NCI-H69 (cell line): Measurements from ENCODE around the gene PALLD.

Experiments used
- DNase-seq: peaks from one replicate; lab custom pipeline; 2025; lab: John Stamatoyannopoulos, UW

Gene PALLD

DNA sequence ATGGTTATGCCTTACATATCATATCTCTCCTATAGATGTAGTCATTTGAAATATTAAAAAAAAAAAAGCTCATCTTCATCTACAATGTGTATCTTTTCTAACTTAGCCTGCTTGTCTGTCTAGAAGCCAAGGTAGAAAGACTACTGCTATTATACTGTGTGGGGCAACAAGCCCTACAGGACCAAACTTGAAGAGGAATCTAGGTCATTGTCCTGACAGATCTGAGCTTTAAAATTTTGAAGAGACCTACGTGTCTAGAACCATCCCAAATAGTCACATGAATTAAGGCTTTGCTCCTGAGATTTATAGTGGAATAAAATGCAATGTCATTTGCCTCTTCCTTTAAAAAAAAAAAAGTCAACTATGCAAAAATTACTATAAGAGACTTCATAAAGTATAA, 95.8 kb downstream of the PALLD start:
- DNase-seq = no peak

DNA sequence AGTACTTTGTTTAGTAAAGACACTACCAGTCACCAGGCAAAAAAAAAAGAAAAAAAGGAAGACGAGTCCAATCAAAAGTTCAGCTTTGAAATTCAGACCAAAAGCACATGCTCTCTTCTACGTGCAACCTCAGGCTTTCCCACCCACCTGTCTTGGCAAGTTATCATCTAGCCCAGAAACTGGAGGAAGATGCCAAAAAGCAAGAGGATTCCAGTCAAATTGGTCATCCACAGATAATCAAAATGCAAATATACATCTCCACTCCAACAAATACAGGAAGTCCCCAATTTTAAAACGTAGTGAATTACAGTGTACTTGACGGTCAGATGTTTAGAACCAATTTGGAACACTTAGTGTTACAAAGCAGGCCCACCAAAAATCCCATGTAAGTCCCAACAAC, 96.5 kb downstream of the PALLD start:
- DNase-seq = peak; percentile 14

GRCh38 chr4:168594121-168594520, 97.3 kb downstream of the PALLD start:
- no peak for DNase-seq

GRCh38 chr4:168598191-168598590, 101.3 kb downstream of the PALLD start:
- DNase-seq = peak; percentile 15

GRCh38 chr4:168600796-168601583, 104.1 kb downstream of the PALLD start:
- no peak for DNase-seq

DNA sequence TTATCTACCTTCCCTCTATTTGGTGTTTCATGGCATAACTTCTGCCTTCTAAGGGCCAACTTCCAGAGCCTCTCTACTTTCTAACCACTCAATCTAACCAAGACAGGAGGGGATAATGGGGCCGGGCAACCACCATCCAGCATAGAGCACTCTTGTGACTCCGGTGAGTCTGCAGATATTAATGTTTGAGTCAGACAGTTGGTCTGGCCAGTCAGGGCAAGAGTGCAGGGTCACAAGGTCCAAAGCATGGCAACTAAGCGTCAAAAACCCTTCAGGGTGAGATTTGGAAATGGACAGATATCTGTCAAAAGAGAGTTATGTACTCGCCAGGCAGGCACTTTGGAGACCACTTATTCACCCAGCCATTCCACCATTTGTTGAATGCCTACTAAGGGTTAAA, 105.0 kb downstream of the PALLD start:
- DNase-seq = no peak

GRCh38 chr4:168604496-168605373, 107.9 kb downstream of the PALLD start:
- DNase-seq = peak; percentile 56

GRCh38 chr4:168605411-168605810, 108.6 kb downstream of the PALLD start:
- no peak for DNase-seq

DNA sequence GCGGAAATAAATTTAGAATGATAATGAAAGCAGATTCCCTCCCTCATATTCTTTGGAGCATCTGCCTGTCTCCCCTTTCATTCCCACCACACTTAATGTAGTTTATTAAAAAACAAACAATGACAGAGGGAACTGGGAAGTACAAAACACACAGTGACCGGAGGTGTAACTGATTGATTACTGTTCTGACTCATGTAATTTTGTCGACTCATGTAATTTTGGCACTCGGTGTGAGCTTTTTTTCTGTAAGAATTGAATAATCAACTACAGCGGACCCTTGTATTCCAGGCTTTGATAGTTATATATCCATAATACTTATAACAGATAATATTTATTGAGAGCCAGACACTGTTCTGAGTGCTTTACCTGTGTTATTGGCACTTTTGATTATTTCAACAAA, 110.4 kb downstream of the PALLD start:
- peak; percentile 44 for DNase-seq

DNA sequence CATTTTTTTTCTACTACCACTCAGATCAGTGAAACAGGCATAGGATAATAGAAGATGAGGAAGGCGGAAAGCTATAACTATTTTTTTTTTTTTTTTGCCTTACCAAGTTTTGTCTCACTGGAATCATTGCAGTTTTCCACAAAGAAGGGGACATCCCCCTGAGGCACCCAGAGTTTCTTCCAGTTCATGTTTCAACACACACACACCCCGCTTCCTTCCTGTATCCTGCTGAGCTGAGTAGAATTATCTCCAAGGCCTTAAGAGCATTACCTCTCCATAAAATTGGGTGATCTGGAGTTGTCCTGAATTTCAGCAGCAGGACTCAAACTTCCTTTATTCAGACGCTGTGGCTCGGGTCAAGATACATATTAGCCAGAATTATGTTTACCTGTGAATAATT, 111.9 kb downstream of the PALLD start:
- DNase-seq = no peak

DNA sequence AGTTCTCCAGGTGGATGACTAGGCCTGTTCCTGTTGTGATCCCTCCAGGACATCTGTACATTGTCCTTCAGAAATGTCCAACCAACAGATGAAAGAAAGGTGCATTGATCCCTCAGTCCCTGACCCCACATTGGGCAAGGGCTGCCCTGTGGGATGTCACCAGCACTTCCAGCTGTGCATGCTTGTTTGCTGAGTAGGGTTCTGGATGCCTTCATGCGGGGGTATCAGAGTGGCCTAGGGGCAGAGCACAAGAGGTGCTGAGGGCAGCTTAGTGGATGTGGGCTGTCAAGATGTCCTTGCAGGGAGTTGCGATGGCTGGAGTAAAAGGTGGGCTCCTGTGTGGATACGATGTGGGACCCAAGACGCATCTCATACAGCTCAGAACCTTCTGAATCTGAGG, 112.5 kb downstream of the PALLD start:
- no peak for DNase-seq

DNA sequence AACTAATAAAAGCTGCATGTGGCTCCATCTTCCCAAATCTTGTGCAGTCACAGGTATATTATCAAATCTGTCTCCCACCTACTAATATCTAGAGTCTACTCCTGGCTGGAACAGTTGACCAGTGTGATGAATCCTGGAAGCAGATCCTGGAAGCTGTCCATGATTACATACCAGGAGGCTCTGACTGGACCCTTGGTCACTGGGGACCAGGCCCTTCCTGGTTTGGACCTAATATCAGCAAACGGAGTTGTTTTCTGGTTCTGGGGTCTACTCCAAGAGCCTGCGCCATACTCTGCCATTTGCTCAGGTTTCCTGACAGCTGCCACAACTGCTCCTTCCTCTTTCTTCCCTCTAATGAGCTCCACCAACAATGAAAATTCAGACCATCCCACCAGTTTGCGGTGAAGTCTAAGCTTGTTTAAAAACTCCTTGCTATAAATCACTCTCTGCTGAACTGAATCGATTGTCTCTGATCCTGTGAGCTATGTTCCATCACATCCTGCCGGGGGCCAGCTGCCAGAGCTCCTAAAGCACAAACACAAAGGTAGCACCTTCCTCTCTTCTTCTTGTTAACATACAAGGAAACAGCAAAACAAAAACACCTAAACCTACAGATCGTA, 114.2 kb downstream of the PALLD start:
- no peak for DNase-seq

- DNase-seq = no peak
These were observed 115.7 kb downstream of the PALLD start for GRCh38 chr4:168612450-168613135.

DNA sequence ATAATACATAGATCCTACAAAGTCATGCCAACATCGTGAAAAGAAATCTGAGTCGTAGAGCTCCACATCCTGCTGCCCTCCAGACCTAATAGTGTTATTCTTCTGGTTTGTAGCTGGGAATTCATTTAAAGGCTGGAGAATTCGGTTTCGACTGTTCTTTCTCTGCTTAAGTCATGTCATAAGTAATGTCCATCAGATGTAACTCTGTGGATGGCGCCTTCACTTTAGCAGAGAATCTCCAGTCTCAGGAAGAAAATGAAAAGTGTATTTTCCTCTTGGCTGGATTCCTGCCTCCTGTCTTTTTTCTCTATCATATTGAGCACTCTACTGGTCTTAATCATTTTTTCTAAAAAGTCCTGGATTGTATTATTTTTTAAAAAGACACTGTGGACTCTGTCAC, 117.0 kb downstream of the PALLD start:
- no peak for DNase-seq

DNA sequence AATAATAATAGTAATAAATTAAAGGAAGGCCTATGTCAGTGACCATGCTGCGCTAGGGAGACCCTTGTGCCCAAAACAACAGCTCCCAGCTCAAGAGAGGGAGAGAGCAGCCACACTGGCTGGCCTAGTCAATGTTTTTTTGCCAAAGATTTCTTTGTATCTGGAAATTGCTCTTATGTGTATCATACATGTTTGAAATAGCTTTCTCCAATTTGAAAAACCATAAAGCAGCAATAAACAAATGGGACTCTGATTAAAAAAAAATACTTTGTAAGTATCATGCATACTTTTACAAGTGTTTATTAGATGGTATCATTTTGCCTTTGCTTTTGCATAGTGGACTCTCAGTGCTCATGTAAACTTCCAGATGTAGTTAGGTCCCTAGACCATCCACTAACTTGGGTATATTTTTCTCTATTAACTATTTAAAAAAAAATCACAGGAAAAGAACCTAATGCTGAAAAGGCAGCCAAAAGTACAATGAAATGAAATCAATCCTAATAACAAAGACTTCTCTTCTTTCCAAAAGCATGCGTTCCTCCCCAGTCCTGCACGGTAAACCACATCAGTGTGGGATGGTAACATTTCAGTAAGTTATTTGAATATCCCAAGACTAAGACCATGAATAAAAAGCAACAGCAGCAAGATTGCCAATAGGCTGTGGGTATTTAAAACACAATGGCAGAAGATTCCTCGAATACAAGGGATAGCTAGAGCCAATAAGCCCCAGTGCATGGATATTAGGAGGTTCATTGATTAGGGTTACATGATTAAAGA, 117.6 kb downstream of the PALLD start:
- no peak for DNase-seq

- DNase-seq = no peak
These were observed 118.6 kb downstream of the PALLD start for GRCh38 chr4:168615294-168616065.

- DNase-seq = no peak
These were observed 121.9 kb downstream of the PALLD start for GRCh38 chr4:168618577-168619265.

DNA sequence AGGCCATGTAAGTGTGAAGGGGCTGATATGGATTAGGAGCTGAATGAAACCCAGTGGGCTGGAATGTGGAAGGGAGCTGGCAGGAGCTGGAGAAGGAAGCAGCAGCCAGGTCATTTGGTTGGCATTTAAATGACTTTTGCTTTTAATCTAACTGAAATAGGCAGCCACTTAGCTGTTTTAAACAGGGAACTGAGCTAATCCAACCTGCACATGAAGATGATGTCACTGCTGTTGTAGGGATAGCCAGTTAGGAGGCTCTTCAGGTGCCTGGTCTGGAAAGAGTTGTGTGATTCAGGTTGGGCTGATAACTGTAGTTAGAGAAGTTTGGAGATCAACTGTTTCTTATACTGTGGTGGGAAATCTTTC, 122.4 kb downstream of the PALLD start:
- no peak for DNase-seq

DNA sequence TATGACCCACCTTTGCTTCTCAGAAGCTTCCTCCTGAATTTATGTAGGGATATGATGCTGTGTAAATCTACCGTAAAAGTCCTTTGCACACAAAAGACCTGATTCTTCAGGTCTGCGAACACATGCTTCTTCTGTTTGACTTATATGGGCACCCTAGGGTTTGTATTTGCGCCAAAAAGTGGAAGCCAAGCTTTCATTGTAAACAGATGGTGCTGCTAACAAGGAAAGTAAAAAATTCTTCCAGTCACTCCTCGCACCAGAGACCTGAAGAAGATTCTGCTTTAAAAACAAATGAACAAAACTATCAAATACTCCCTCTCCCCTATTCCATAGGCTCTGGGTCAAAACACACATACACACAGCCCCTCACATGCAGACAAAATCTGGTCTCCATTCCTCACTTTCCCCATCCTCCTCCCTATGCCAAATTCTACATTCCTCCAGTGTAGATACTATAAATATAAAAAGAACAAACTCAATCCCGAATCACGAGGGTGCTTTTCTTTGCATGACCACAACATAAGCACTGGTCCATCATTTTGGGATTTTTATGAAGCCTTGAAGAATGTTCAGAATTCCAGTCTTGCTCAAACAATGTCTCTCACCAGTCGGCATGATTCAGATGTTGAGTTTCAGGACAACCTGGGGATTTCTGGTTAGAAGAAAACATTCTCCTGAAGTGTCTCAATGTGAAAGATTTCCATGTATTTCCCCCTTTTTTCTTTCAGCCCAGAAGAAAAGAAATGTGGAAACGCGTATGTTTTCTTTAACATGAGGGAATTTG, 125.1 kb downstream of the PALLD start:
- peak; percentile 67 for DNase-seq
